SK-N-SH (cell line): Measurements from ENCODE around the gene MTF2. TPM values are rescaled to one million over a fixed set of nuclear protein-coding genes. Genes with fewer than 3 reads are reported as not detected.

Source experiments
- CTCF ChIA-PET: fragments of 300-600, 350-600 bp; formaldehyde crosslinking; extraction: SDS; loops from one replicate; lab custom pipeline; 2021; lab: Yijun Ruan, JAX
- POLR2A ChIA-PET: fragments of 350-600 bp; sonication (Branson Sonifier 250); formaldehyde crosslinking; extraction: SDS; loops from one replicate; lab custom pipeline; 2020; ENCODE audit warnings: antibody characterized with exemption, inconsistent platforms; lab: Yijun Ruan, JAX
- DNase-seq: peaks from one replicate; pipeline ENCODE4 v3.0.0; 2012
- H2AFZ ChIP-seq: fragments of 200-600 bp; sonication (generic); 2 replicates; pipeline ENCODE4 v1.8.1; 2016; ENCODE audit warnings: antibody characterized with exemption, mild to moderate bottlenecking, low read depth
- H3F3A ChIP-seq: fragments of 200-600 bp; sonication (generic); replicated peaks from 2 replicates; pipeline ENCODE3; 2016; ENCODE audit warnings: antibody characterized with exemption, mild to moderate bottlenecking; ENCODE audit not compliant: insufficient read depth
- H3K27ac ChIP-seq, 2 experiments: fragments of 200-500 bp in 1 of 2; fragments of 200-600 bp in 1 of 2; sonication (Bioruptor generic) in 1 of 2; sonication (generic), shearing (Covaris generic) in 1 of 2; 2 replicates each; pipeline versions ENCODE4 v1.5.1 to v1.6.1; 2014 to 2016; ENCODE audit warnings: low read depth in 2 of 2, inconsistent platforms in 1 of 2, low read length in 1 of 2, mild to moderate bottlenecking in 1 of 2, mixed read lengths in 1 of 2
- H3K27me3 ChIP-seq: fragments of 200-600 bp; sonication (generic), shearing (Covaris generic); 2 replicates; pipeline ENCODE4 v1.6.1; 2016; ENCODE audit warnings: mixed run types; ENCODE audit not compliant: insufficient read depth
- H3K36me3 ChIP-seq, 2 experiments: fragments of 200-500 bp in 1 of 2; fragments of 200-600 bp in 1 of 2; sonication (Bioruptor generic) in 1 of 2; sonication (generic) in 1 of 2; replicated peaks in 1 of 2; 2 replicates each; pipeline versions ENCODE3 to v1.5.1; 2014 to 2016; ENCODE audit warnings: low read length in 1 of 2, mild to moderate bottlenecking in 1 of 2; ENCODE audit not compliant: insufficient read depth in 2 of 2, control insufficient read depth in 1 of 2
- H3K4me1 ChIP-seq, 2 experiments: fragments of 200-500 bp in 1 of 2; fragments of 200-600 bp in 1 of 2; sonication (Bioruptor generic) in 1 of 2; sonication (generic), shearing (Covaris generic) in 1 of 2; 2 replicates each; pipeline versions ENCODE4 v1.5.1 to v1.6.1; 2014 to 2016; ENCODE audit warnings: low read depth in 1 of 2, low read length in 1 of 2, mixed run types in 1 of 2; ENCODE audit not compliant: insufficient read depth in 2 of 2, control insufficient read depth in 1 of 2
- H3K4me2 ChIP-seq: fragments of 200-600 bp; sonication (generic), shearing (Covaris generic); 2 replicates; pipeline ENCODE4 v1.6.1; 2017; ENCODE audit warnings: mixed run types
- H3K4me3 ChIP-seq, 2 experiments: fragments of 200-500 bp in 1 of 2; fragments of 200-600 bp in 1 of 2; sonication (Bioruptor generic) in 1 of 2; sonication (generic), shearing (Covaris generic) in 1 of 2; 2 replicates each; pipeline versions ENCODE4 v1.5.1 to v1.8.1; 2014 to 2016; ENCODE audit warnings: low read depth in 2 of 2, inconsistent platforms in 1 of 2, low read length in 1 of 2, mild to moderate bottlenecking in 1 of 2, mixed read lengths in 1 of 2, moderate library complexity in 1 of 2
- H3K79me2 ChIP-seq: fragments of 200-600 bp; sonication (generic); 2 replicates; pipeline ENCODE4 v1.8.1; 2017; ENCODE audit warnings: mild to moderate bottlenecking; ENCODE audit not compliant: insufficient read depth
- H3K9ac ChIP-seq: fragments of 200-600 bp; sonication (generic); 2 replicates; pipeline ENCODE4 v1.6.1; 2017; ENCODE audit warnings: mixed run types
- H3K9me2 ChIP-seq: fragments of 200-600 bp; sonication (generic); 2 replicates; pipeline ENCODE4 v1.6.1; 2017; ENCODE audit warnings: mixed run types
- H3K9me3 ChIP-seq: fragments of 200-600 bp; sonication (generic); 2 replicates; pipeline ENCODE4 v1.6.1; 2017; ENCODE audit warnings: mixed run types, mild to moderate bottlenecking, moderate library complexity
- H4K20me1 ChIP-seq: fragments of 200-600 bp; sonication (generic); 2 replicates; pipeline ENCODE4 v1.6.1; 2017; ENCODE audit warnings: mild to moderate bottlenecking, mixed run types; ENCODE audit not compliant: insufficient read depth
- CHD2 ChIP-seq: fragments of 150-350 bp; IDR thresholded peaks from 2 replicates; pipeline ENCODE4 v1.6.1; 2018; ENCODE audit warnings: low read length; ENCODE audit not compliant: partially characterized antibody
- CTCF ChIP-seq: fragments of 200-600 bp; sonication (generic); IDR thresholded peaks from 2 replicates; pipeline ENCODE4 v1.6.1; 2017; ENCODE audit warnings: antibody characterized with exemption, mild to moderate bottlenecking, moderate library complexity
- FOSL2 ChIP-seq: IDR thresholded peaks from 2 replicates; pipeline ENCODE4 v1.4.0; 2012; ENCODE audit warnings: low read depth, mild to moderate bottlenecking, moderate library complexity, borderline replicate concordance
- FOXJ3 ChIP-seq: sonication (generic); formaldehyde crosslinking; IDR thresholded peaks from 2 replicates; pipeline ENCODE4 v1.5.1; 2020; ENCODE audit warnings: mild to moderate bottlenecking, missing genetic modification reagents
- GATA2 ChIP-seq: sonication (generic); formaldehyde crosslinking; IDR thresholded peaks from 2 replicates; pipeline ENCODE4 v1.5.0; 2020; ENCODE audit warnings: mild to moderate bottlenecking, missing genetic modification reagents
- IRF3 ChIP-seq: fragments of 150-350 bp; IDR thresholded peaks from 2 replicates; pipeline ENCODE4 v1.6.1; 2016; ENCODE audit warnings: mild to moderate bottlenecking, low read depth, low read length
- JUND ChIP-seq: IDR thresholded peaks from 2 replicates; pipeline ENCODE4 v1.4.0; 2012
- MXI1 ChIP-seq: IDR thresholded peaks from 2 replicates; pipeline ENCODE4 v1.6.1; 2012; ENCODE audit warnings: mild to moderate bottlenecking, low read depth, low read length, improper control_type of control experiment
- NFIC ChIP-seq: IDR thresholded peaks from 2 replicates; pipeline ENCODE4 v1.4.0; 2012; ENCODE audit warnings: borderline replicate concordance
- NRF1 ChIP-seq: IDR thresholded peaks from 2 replicates; pipeline ENCODE4 v1.6.1; 2012; ENCODE audit warnings: low read depth, mild to moderate bottlenecking, low read length
- PBX3 ChIP-seq: IDR thresholded peaks from 2 replicates; pipeline ENCODE4; 2012
- USF2 ChIP-seq: fragments of 150-350 bp; IDR thresholded peaks from 2 replicates; pipeline ENCODE4 v1.6.1; 2017; ENCODE audit warnings: antibody characterized with exemption, low read length, low read depth, borderline replicate concordance
- WGBS: methylation state at CpG from one replicate; pipeline ENCODE4 v1.1.6; 2017; ENCODE audit warnings: low lambda C conversion rate; 5-methylcytosine and 5-hydroxymethylcytosine counted together
- polyA plus RNA-seq, 3 experiments: library from polyadenylated mRNA; depleted of rRNA; stranded (reverse); fragments of >200 nt; gene quantifications; 2 replicates each; pipeline ENCODE4 v1.2.3, GENCODE V29; 2012

Gene MTF2
- polyA plus RNA-seq, 1 of the 3 experiments (the other 2 are of a cell fraction): 11.9 TPM

- Histone ChIP-seq H3K9me2 (no peaks in the 10 kb centered on the region), H3K27ac (no peak overlapping the region), H3K9ac (no peak overlapping the region), H3K27me3 (no peaks in the 10 kb centered on the region), H3K4me2 (no peak overlapping the region), H4K20me1 (no peaks in the 10 kb centered on the region), H3K4me1 (peaks cover 0 to 12% of the 10 kb centered on the region in 2 experiments; a peak in 2 of 4 replicates), H3K4me3 (no peak overlapping the region)
- no peak for TF ChIP-seq CHD2
- TF ChIP-seq NRF1: no peak
- no peak for TF ChIP-seq CTCF
- TF ChIP-seq IRF3: no peak
- TF ChIP-seq FOSL2: no peak
- TF ChIP-seq USF2: no peak
- no peak for TF ChIP-seq FOXJ3 (CRISPR knock-in tag)
- no peak for TF ChIP-seq NFIC
- TF ChIP-seq JUND: no peak
- no peak for TF ChIP-seq PBX3
- no peak for TF ChIP-seq GATA2 (CRISPR knock-in tag)
- no peak for TF ChIP-seq MXI1
- TF ChIP-seq, all 33 proteins: peak for 0
- no peak overlapping the region for H2AFZ ChIP-seq
- 97% methylated on average over 1 of the region's 1 CpG for WGBS
- no peaks in the 10 kb centered on the region for H3F3A ChIP-seq
- DNase-seq: no peak
- peaks cover 4 to 18% of the 10 kb centered on the region in 2 experiments for H3K36me3 ChIP-seq
- peaks cover 34% of the 10 kb centered on the region for H3K79me2 ChIP-seq
- CTCF ChIA-PET: interaction anchor here (0.9 kb wide), 1 partner anchor 37 kb away, joined by 3 read pairs; no protein-coding TSS in a partner anchor
- POLR2A ChIA-PET: no interaction called here
- H3K9me3 ChIP-seq: no peaks in the 10 kb centered on the region
Measured at GRCh38 chr1:93186667-93187066, 107.6 kb downstream of the MTF2 start.

Other genes starting within 250 kb of the MTF2 start
- 1,489 and 2,038 TPM in 2 replicates for gene RPL5, start 247.2 kb upstream of the MTF2 start, polyA plus RNA-seq (2012; rRNA removed)
- 3.4 and 4.0 TPM in 2 replicates for gene DIPK1A, start 117.8 kb upstream of the MTF2 start, polyA plus RNA-seq (2012; rRNA removed)
- 24.2 and 26.9 TPM in 2 replicates for gene TMED5, start 101.1 kb downstream of the MTF2 start, polyA plus RNA-seq (2012; rRNA removed)
- 3.5 and 4.0 TPM in 2 replicates for gene CCDC18, start 101.4 kb downstream of the MTF2 start, polyA plus RNA-seq (2012; rRNA removed)